ENCODE measurements around the gene ABCB11. TPM values are rescaled to one million over a fixed set of nuclear protein-coding genes. Genes with fewer than 3 reads are reported as not detected.
"Not testable (repeated sequence)": the region's sequence is repeated elsewhere in the genome, so short reads cannot be mapped to it uniquely, and the experiment has no call there.

Gene ABCB11
- total RNA-seq, 1 donor from 2014 or later: not detected

DNA sequence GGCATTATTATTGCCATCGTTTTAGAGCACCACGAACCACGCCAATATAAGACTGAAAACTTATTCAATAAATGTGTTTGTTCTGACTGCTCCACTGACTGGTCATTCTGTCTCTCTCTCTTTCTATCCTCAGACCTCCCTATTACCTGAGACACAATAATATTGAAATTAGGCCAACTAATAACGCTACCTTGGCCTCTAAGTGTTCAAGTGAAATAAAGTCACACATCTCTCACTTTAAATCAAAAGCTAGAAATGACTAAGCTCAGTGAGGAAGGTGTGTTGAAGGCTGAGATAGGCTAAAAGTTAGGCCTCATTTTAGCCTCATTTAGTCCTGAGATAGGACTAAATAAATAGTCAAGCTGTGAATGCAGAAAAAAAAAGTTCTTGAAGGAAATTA lies 91.2 kb downstream of the ABCB11 start:
- Mint-ChIP-seq H3K4me1 (peaks cover 2% of the 10 kb centered on the region), H3K27me3 (ENCODE audit: insufficient read depth, low read depth) (no peaks in the 10 kb centered on the region), H3K4me3 (no peak overlapping the region), H3K36me3 (no peaks in the 10 kb centered on the region), H3K9me3 (no peaks in the 10 kb centered on the region), H3K27ac (no peak overlapping the region)
- Histone ChIP-seq H2AFZ (replicated peaks) (no peak overlapping the region), H3F3A (ENCODE audit: low read depth) (no peaks in the 10 kb centered on the region), H4K20me1 (ENCODE audit: low read depth) (no peaks in the 10 kb centered on the region), H3K4me2 (no peak overlapping the region), H3K27me3 (no peaks in the 10 kb centered on the region), H3K27ac (no peak overlapping the region), H3K9me3 (ENCODE audit: low read depth) (no peaks in the 10 kb centered on the region), H3K9ac (no peak overlapping the region), H3K4me3 (no peak overlapping the region), H3K79me2 (ENCODE audit: low read depth) (no peaks in the 10 kb centered on the region), H3K36me3 (no peaks in the 10 kb centered on the region), H3K4me1 (no peaks in the 10 kb centered on the region)
- no peak for TF ChIP-seq EZH2phosphoT487 (IDR thresholded peaks at IDR 0.05)
- TF ChIP-seq EZH2 (IDR thresholded peaks at IDR 0.05): no peak
- DNase-seq (ENCODE audit: low spot score): no peak

DNA sequence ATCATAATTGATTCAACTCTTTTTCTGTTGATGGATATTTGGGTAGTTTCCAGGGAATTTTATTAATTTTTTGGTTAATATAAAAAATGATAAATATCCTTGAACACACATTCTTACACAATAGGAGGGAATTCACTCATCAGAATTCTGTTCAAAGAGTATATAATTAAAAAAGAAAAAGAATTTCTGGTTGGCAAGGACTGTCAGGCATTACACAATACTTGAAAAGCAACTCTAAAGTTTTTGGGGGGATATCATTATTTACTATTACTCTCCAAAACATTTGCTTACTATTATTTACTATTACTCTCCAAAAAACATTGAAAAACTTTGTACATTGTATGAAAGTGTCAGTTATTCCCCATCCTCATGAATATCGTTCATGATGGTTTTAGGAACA lies 92.1 kb downstream of the ABCB11 start:
- no peak overlapping the region for H3K27ac ChIP-seq
- no peak overlapping the region for H3K4me2 ChIP-seq
- no peaks in the 10 kb centered on the region for H3K36me3 Mint-ChIP-seq
- H3K27me3 Mint-ChIP-seq (ENCODE audit: insufficient read depth, low read depth): no peaks in the 10 kb centered on the region
- no peaks in the 10 kb centered on the region for H3K36me3 ChIP-seq
- H3K9ac ChIP-seq: no peak overlapping the region
- H3K27ac Mint-ChIP-seq: no peak overlapping the region
- H3K79me2 ChIP-seq (ENCODE audit: low read depth): no peaks in the 10 kb centered on the region
- H3K4me1 Mint-ChIP-seq: peaks cover 5% of the 10 kb centered on the region
- DNase-seq (ENCODE audit: low spot score): no peak
- no peaks in the 10 kb centered on the region for H3F3A ChIP-seq (ENCODE audit: low read depth)
- H3K4me3 ChIP-seq: no peak overlapping the region
- H3K27me3 ChIP-seq: no peaks in the 10 kb centered on the region
- no peak for TF ChIP-seq CTCF (IDR thresholded peaks at IDR 0.05)
- TF ChIP-seq EZH2 (IDR thresholded peaks at IDR 0.05): no peak
- no peak for TF ChIP-seq EZH2phosphoT487 (IDR thresholded peaks at IDR 0.05)
- H2AFZ ChIP-seq (replicated peaks): no peak overlapping the region
- no peaks in the 10 kb centered on the region for H4K20me1 ChIP-seq (ENCODE audit: low read depth)
- H3K4me3 Mint-ChIP-seq: no peak overlapping the region
- H3K9me3 ChIP-seq (ENCODE audit: low read depth): no peaks in the 10 kb centered on the region
- no peaks in the 10 kb centered on the region for H3K9me3 Mint-ChIP-seq
- H3K4me1 ChIP-seq: no peaks in the 10 kb centered on the region

- Mint-ChIP-seq H3K9me3 (peaks cover 3% of the 10 kb centered on the region), H3K36me3 (no peaks in the 10 kb centered on the region), H3K4me3 (no peak overlapping the region), H3K4me1 (peaks cover 5% of the 10 kb centered on the region), H3K27me3 (ENCODE audit: insufficient read depth, low read depth) (no peaks in the 10 kb centered on the region), H3K27ac (no peak overlapping the region)
- Histone ChIP-seq H3F3A (ENCODE audit: low read depth) (no peaks in the 10 kb centered on the region), H3K4me3 (no peak overlapping the region), H3K9me3 (ENCODE audit: low read depth) (no peaks in the 10 kb centered on the region), H3K4me2 (no peak overlapping the region), H3K9ac (no peak overlapping the region), H3K4me1 (no peaks in the 10 kb centered on the region), H2AFZ (replicated peaks) (no peak overlapping the region), H4K20me1 (ENCODE audit: low read depth) (no peaks in the 10 kb centered on the region), H3K27me3 (no peaks in the 10 kb centered on the region), H3K36me3 (no peaks in the 10 kb centered on the region), H3K79me2 (ENCODE audit: low read depth) (no peaks in the 10 kb centered on the region), H3K27ac (no peak overlapping the region)
- no peak for DNase-seq (ENCODE audit: low spot score)
- TF ChIP-seq EZH2 (IDR thresholded peaks at IDR 0.05) (no peak), EZH2phosphoT487 (IDR thresholded peaks at IDR 0.05) (no peak), CTCF (IDR thresholded peaks at IDR 0.05) (no peak)
These were observed 95.1 kb downstream of the ABCB11 start for GRCh38 chr2:168935810-168936581.

- no peaks in the 10 kb centered on the region for H3K36me3 ChIP-seq
- no peaks in the 10 kb centered on the region for H3K79me2 ChIP-seq (ENCODE audit: low read depth)
- H3K4me1 ChIP-seq: no peaks in the 10 kb centered on the region
- H3K27me3 ChIP-seq: no peaks in the 10 kb centered on the region
- H3F3A ChIP-seq (ENCODE audit: low read depth): no peaks in the 10 kb centered on the region
- H3K4me3 ChIP-seq: no peak overlapping the region
- no peak overlapping the region for H3K27ac ChIP-seq
- no peak for DNase-seq (ENCODE audit: low spot score)
- no peak overlapping the region for H2AFZ ChIP-seq (replicated peaks)
- no peaks in the 10 kb centered on the region for H4K20me1 ChIP-seq (ENCODE audit: low read depth)
- no peak overlapping the region for H3K9ac ChIP-seq
- Mint-ChIP-seq H3K9me3 (peaks cover 3% of the 10 kb centered on the region), H3K27me3 (ENCODE audit: insufficient read depth, low read depth) (no peaks in the 10 kb centered on the region), H3K27ac (no peak overlapping the region), H3K4me1 (peaks cover 5% of the 10 kb centered on the region), H3K4me3 (no peak overlapping the region), H3K36me3 (no peaks in the 10 kb centered on the region)
- H3K9me3 ChIP-seq (ENCODE audit: low read depth): no peaks in the 10 kb centered on the region
- TF ChIP-seq EZH2phosphoT487 (IDR thresholded peaks at IDR 0.05) (no peak), EZH2 (IDR thresholded peaks at IDR 0.05) (no peak), CTCF (IDR thresholded peaks at IDR 0.05) (no peak)
- no peak overlapping the region for H3K4me2 ChIP-seq
These were observed 96.3 kb downstream of the ABCB11 start for GRCh38 chr2:168934826-168935225.

DNA sequence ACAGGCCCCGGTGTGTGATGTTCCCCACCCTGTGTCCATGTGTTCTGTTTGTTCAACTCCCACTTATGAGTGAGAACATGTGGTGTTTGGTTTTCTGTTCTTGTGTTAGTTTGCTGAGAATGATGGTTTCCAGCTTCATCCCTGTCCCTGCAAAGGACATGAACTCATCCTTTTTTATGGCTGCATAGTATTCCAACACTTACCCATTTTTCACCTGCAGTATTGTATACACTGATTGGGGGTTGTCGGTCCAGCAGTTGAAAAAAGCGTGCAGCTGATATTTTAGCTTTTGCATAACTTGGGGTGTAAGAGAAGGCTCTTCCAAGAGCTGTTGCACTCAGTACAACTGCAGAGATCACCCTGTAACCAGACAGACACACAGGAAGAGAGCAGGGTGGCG lies 99.0 kb downstream of the ABCB11 start:
- not testable (repeated sequence) for H3K4me3 Mint-ChIP-seq; DNase-seq (ENCODE audit: low spot score); H3K9ac ChIP-seq; H3K9me3 Mint-ChIP-seq; H3K27me3 Mint-ChIP-seq (ENCODE audit: insufficient read depth, low read depth); H3K4me1 ChIP-seq; H3K4me3 ChIP-seq; H3K36me3 ChIP-seq; H3K9me3 ChIP-seq (ENCODE audit: low read depth); H2AFZ ChIP-seq (replicated peaks); H3K4me1 Mint-ChIP-seq; H3K27ac Mint-ChIP-seq; H3K27me3 ChIP-seq; H3K4me2 ChIP-seq; H3K79me2 ChIP-seq (ENCODE audit: low read depth); H3K27ac ChIP-seq; H3F3A ChIP-seq (ENCODE audit: low read depth); H3K36me3 Mint-ChIP-seq; H4K20me1 ChIP-seq (ENCODE audit: low read depth)

All from neural progenitor cell (in vitro differentiated cells).